GM12873 (cell line): ENCODE measurements around the gene COL20A1.

ENCODE experiments used
- CTCF ChIP-seq: IDR thresholded peaks from 2 replicates; pipeline ENCODE4 v1.5.1; 2012; ENCODE audit warnings: low read depth, mild to moderate bottlenecking, moderate library complexity, low read length, control low read depth; ENCODE audit not compliant: insufficient read depth; ENCODE audit errors: missing control alignments

COL20A1 gene

GRCh38 chr20:63355781-63356295, 62.9 kb downstream of the COL20A1 start:
- no peak for TF ChIP-seq CTCF

- TF ChIP-seq CTCF = no peak
Observed at GRCh38 chr20:63356511-63356910, 63.5 kb downstream of the COL20A1 start.

- TF ChIP-seq CTCF = no peak
Observed at GRCh38 chr20:63356931-63357879, 64.2 kb downstream of the COL20A1 start.

GRCh38 chr20:63357921-63358905, 65.2 kb downstream of the COL20A1 start:
- no peak for TF ChIP-seq CTCF

- no peak for TF ChIP-seq CTCF
Observed at GRCh38 chr20:63359164-63359934, 66.4 kb downstream of the COL20A1 start.

GRCh38 chr20:63359937-63360849, 67.2 kb downstream of the COL20A1 start:
- TF ChIP-seq CTCF = no peak
